Keratinocyte (primary cell): ENCODE results near the gene GOSR1.
"Not testable (repeated sequence)": the region's sequence is repeated elsewhere in the genome, so short reads cannot be mapped to it uniquely, and the experiment has no call there.

Experiments used
- CTCF ChIP-seq, 3 experiments: IDR thresholded peaks in 1 of 3; conservative IDR thresholded peaks in 1 of 3; optimal IDR thresholded peaks in 1 of 3; 2 replicates in 2 of 3; 3 replicates in 1 of 3; pipeline versions ENCODE3 to v1.5.1; 2011; ENCODE audit warnings: low read length in 3 of 3, mild to moderate bottlenecking in 3 of 3, moderate library complexity in 2 of 3, control low read depth in 1 of 3, inconsistent platforms in 1 of 3; ENCODE audit not compliant: insufficient read depth in 2 of 3; ENCODE audit errors: extremely low read depth in 1 of 3
- EZH2 ChIP-seq: IDR thresholded peaks from one replicate; pipeline ENCODE4 v1.6.1; 2012; ENCODE audit warnings: inconsistent platforms, mild to moderate bottlenecking, low read length, moderate library complexity

DNA sequence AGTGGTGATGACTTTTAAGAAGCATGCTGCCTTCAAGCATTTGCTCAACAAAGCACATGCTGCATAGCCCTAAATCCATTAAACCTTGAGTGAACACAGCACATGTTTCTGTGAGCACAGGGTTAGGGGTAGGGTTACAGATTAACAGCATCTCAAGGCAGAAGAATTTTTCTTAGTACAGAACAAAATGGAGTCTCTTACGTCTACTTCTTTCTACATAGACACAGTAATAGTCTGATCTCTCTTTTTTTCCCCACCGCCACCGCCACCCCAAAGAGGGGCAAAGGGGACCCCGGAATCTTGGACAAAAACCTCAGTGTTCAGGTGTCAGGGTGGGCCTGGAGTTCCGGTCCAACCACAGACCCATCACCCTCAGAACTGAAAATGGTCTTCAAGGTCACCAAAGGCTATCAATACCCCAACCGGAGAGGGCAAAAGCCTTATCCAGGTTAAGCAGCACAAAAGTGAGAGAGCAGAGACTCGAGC lies 86.7 kb downstream of the GOSR1 start:
- TF ChIP-seq CTCF (optimal IDR thresholded peaks at IDR 0.05 in 1 of 3, IDR thresholded peaks at IDR 0.05 in 1 of 3, conservative IDR thresholded peaks at IDR 0.05 in 1 of 3; ENCODE audit: extremely low read depth in 1 of 3, insufficient read depth in 2 of 3, low read length in 3 of 3); EZH2: not testable (repeated sequence)
